CD4-positive, alpha-beta T cell (primary cell): Measurements from ENCODE around the gene ADCY2. TPM values are rescaled to one million over a fixed set of nuclear protein-coding genes. Genes with fewer than 3 reads are reported as not detected.

Experiments
- ATAC-seq: fragments of 200-7000 bp; cut with Tn5 transposase; one replicate; pipeline ENCODE4 v1.10.0; 2022; ENCODE audit warnings: mild to moderate bottlenecking; ENCODE audit not compliant: poor library complexity
- CTCF ChIA-PET: fragments of 350-600 bp; sonication (Branson Sonifier 250); formaldehyde crosslinking; loops from one replicate; lab custom pipeline; 2021; ENCODE audit warnings: antibody characterized with exemption, inconsistent platforms; lab: Charles Lee
- POLR2A ChIA-PET: fragments of 350-600 bp; sonication (Branson Sonifier 250); formaldehyde crosslinking; loops from one replicate; lab custom pipeline; 2021; ENCODE audit warnings: antibody characterized with exemption, inconsistent platforms; lab: Charles Lee
- DNase-seq, 14 experiments: peaks; one replicate each; pipeline ENCODE4 v3.0.0-alpha.2; 2013 to 2020; ENCODE audit warnings: mixed read lengths in 2 of 14
- H3K27ac ChIP-seq, 2 donors: one replicate each; pipeline versions ENCODE4 v1.5.1 to v1.7.0; 2013; ENCODE audit warnings: low read length in 2 of 2, low read depth in 1 of 2, mild to moderate bottlenecking in 1 of 2
- H3K27me3 ChIP-seq, 2 experiments: 1 replicate in 1 of 2; 2 replicates in 1 of 2; pipeline versions ENCODE4 v1.6.1 to v1.7.0; 2013; ENCODE audit warnings: low read length in 2 of 2, control low read depth in 1 of 2, mild to moderate bottlenecking in 1 of 2, moderate library complexity in 1 of 2; ENCODE audit not compliant: insufficient read depth in 2 of 2, control insufficient read depth in 1 of 2
- H3K36me3 ChIP-seq: one replicate; pipeline ENCODE4 v1.6.1; 2013; ENCODE audit warnings: low read length, control low read depth; ENCODE audit not compliant: insufficient read depth
- H3K4me1 ChIP-seq: one replicate; pipeline ENCODE4 v1.6.1; 2013; ENCODE audit warnings: low read length, control low read depth; ENCODE audit not compliant: insufficient read depth
- H3K4me3 ChIP-seq: one replicate; pipeline ENCODE4 v1.5.1; 2013; ENCODE audit warnings: mild to moderate bottlenecking, low read length, moderate library complexity
- H3K9me3 ChIP-seq, 2 experiments: 1 replicate in 1 of 2; 2 replicates in 1 of 2; pipeline versions ENCODE4 v1.6.1 to v1.7.0; 2013; ENCODE audit warnings: low read length in 2 of 2, mild to moderate bottlenecking in 2 of 2, control low read depth in 1 of 2, moderate library complexity in 1 of 2; ENCODE audit not compliant: control insufficient read depth in 1 of 2, insufficient read depth in 1 of 2
- H3K27ac Mint-ChIP-seq: one replicate; pipeline ENCODE4 v1.8.0; 2020; ENCODE audit warnings: mixed read lengths
- H3K27me3 Mint-ChIP-seq: one replicate; pipeline ENCODE4 v1.8.0; 2021; ENCODE audit warnings: mixed read lengths
- H3K36me3 Mint-ChIP-seq: one replicate; pipeline ENCODE4 v1.8.0; 2021; ENCODE audit warnings: low read depth, mixed read lengths
- H3K4me1 Mint-ChIP-seq: one replicate; pipeline ENCODE4 v1.8.0; 2021; ENCODE audit warnings: low read depth, mixed read lengths
- H3K4me3 Mint-ChIP-seq: one replicate; pipeline ENCODE4 v1.8.0; 2020; ENCODE audit warnings: mild to moderate bottlenecking, mixed read lengths
- H3K9me3 Mint-ChIP-seq: one replicate; pipeline ENCODE4 v1.8.0; 2020; ENCODE audit warnings: mixed read lengths
- intact Hi-C, 2 experiments: fragments of 100-400 bp; cut with DNase I in 1 of 2; cut with micrococcal nuclease in 1 of 2; formaldehyde crosslinking; loops; one replicate each; pipeline versions ENCODE4 v1.15.1 to v1.9.0; 2023 to 2025; cut with DNase I, micrococcal nuclease
- total RNA-seq, 174 experiments: library from RNA in 2 of 174; stranded (reverse) in 2 of 174; gene quantifications; one replicate each; pipeline ENCODE4 v1.2.3 and lab custom pipeline; 2021 to 2026
- TF ChIP-seq, protein P1 (sequence below): fragments of 200-600 bp; IDR thresholded peaks from one replicate; pipeline ENCODE4 v1.8.0; 2022; ENCODE audit warnings: antibody characterized with exemption, mild to moderate bottlenecking

The ADCY2 gene
- total RNA-seq, 2 experiments from 2014 or later: not detected

GRCh38 chr5:7714697-7715096 lies 318.8 kb downstream of the ADCY2 start:
- CTCF ChIA-PET: no interaction called here
- DNase-seq: no peak
- no peaks in the 10 kb centered on the region for H3K9me3 Mint-ChIP-seq
- no peak overlapping the region for H3K27ac Mint-ChIP-seq
- POLR2A ChIA-PET: interaction anchor here (0.5 kb wide), 1 partner anchor 1292 kb away, joined by 3 read pairs; no protein-coding TSS in a partner anchor
- Histone ChIP-seq H3K4me1 (no peaks in the 10 kb centered on the region), H3K9me3 (no peaks in the 10 kb centered on the region), H3K4me3 (no peak overlapping the region), H3K36me3 (no peaks in the 10 kb centered on the region), H3K27me3 (no peaks in the 10 kb centered on the region), H3K27ac (no peak overlapping the region)
- no peak for ATAC-seq
- TF ChIP-seq, protein P1, sequence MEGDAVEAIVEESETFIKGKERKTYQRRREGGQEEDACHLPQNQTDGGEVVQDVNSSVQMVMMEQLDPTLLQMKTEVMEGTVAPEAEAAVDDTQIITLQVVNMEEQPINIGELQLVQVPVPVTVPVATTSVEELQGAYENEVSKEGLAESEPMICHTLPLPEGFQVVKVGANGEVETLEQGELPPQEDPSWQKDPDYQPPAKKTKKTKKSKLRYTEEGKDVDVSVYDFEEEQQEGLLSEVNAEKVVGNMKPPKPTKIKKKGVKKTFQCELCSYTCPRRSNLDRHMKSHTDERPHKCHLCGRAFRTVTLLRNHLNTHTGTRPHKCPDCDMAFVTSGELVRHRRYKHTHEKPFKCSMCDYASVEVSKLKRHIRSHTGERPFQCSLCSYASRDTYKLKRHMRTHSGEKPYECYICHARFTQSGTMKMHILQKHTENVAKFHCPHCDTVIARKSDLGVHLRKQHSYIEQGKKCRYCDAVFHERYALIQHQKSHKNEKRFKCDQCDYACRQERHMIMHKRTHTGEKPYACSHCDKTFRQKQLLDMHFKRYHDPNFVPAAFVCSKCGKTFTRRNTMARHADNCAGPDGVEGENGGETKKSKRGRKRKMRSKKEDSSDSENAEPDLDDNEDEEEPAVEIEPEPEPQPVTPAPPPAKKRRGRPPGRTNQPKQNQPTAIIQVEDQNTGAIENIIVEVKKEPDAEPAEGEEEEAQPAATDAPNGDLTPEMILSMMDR: no peak
- H3K4me1 Mint-ChIP-seq: no peaks in the 10 kb centered on the region
- H3K27me3 Mint-ChIP-seq: peaks cover 8% of the 10 kb centered on the region
- no peaks in the 10 kb centered on the region for H3K36me3 Mint-ChIP-seq
- intact Hi-C loops: no loop called here
- H3K4me3 Mint-ChIP-seq: no peak overlapping the region

DNA sequence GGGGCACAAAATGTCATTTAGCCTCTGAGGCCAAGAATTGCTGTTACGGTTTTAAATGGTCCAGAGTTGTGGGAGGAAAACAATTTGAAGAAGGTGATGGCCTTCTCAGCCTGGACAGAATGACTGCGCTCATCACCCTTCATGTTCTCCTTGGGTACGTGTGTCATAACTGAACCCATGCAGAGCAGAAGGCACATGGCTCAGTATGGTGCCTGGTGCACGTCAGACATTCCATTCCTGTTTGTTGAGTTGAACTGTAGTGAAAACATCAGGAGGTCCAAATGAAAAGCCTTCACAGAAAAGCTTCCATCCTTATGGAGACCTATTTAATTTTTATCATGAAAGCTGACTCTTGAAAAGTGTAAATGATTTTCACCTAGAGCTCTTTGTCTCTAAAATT lies 321.8 kb downstream of the ADCY2 start:
- no peaks in the 10 kb centered on the region for H3K27me3 ChIP-seq
- H3K4me1 ChIP-seq: no peaks in the 10 kb centered on the region
- TF ChIP-seq, protein P1: no peak
- Mint-ChIP-seq H3K4me3 (no peak overlapping the region), H3K27me3 (peaks cover 8% of the 10 kb centered on the region), H3K4me1 (no peaks in the 10 kb centered on the region), H3K9me3 (no peaks in the 10 kb centered on the region), H3K36me3 (no peaks in the 10 kb centered on the region), H3K27ac (no peak overlapping the region)
- POLR2A ChIA-PET: no interaction called here
- no peak overlapping the region for H3K4me3 ChIP-seq
- no peak overlapping the region for H3K27ac ChIP-seq
- CTCF ChIA-PET: no interaction called here
- no peaks in the 10 kb centered on the region for H3K36me3 ChIP-seq
- intact Hi-C loops: no loop called here
- H3K9me3 ChIP-seq: no peaks in the 10 kb centered on the region
- ATAC-seq: no peak
- no peak for DNase-seq

GRCh38 chr5:7728076-7728475 lies 332.1 kb downstream of the ADCY2 start:
- CTCF ChIA-PET: no interaction called here
- no peaks in the 10 kb centered on the region for H3K9me3 Mint-ChIP-seq
- Histone ChIP-seq H3K36me3 (no peaks in the 10 kb centered on the region), H3K27ac (no peak overlapping the region), H3K4me1 (no peaks in the 10 kb centered on the region), H3K4me3 (no peak overlapping the region), H3K9me3 (no peaks in the 10 kb centered on the region), H3K27me3 (no peaks in the 10 kb centered on the region)
- no peak for ATAC-seq
- H3K27me3 Mint-ChIP-seq: peaks cover 5% of the 10 kb centered on the region
- no peak overlapping the region for H3K4me3 Mint-ChIP-seq
- POLR2A ChIA-PET: no interaction called here
- DNase-seq: no peak
- intact Hi-C loops: no loop called here
- no peak overlapping the region for H3K27ac Mint-ChIP-seq
- TF ChIP-seq, protein P1: no peak
- no peaks in the 10 kb centered on the region for H3K36me3 Mint-ChIP-seq
- no peaks in the 10 kb centered on the region for H3K4me1 Mint-ChIP-seq
